ENCODE data around the gene CCIN.

GRCh38 chr9:36191686-36192085, 22.5 kb downstream of the CCIN start:
- TF ChIP-seq, protein P1, sequence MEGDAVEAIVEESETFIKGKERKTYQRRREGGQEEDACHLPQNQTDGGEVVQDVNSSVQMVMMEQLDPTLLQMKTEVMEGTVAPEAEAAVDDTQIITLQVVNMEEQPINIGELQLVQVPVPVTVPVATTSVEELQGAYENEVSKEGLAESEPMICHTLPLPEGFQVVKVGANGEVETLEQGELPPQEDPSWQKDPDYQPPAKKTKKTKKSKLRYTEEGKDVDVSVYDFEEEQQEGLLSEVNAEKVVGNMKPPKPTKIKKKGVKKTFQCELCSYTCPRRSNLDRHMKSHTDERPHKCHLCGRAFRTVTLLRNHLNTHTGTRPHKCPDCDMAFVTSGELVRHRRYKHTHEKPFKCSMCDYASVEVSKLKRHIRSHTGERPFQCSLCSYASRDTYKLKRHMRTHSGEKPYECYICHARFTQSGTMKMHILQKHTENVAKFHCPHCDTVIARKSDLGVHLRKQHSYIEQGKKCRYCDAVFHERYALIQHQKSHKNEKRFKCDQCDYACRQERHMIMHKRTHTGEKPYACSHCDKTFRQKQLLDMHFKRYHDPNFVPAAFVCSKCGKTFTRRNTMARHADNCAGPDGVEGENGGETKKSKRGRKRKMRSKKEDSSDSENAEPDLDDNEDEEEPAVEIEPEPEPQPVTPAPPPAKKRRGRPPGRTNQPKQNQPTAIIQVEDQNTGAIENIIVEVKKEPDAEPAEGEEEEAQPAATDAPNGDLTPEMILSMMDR (IDR thresholded peaks at IDR 0.05), result no peak
- no peak for TF ChIP-seq ZFX (IDR thresholded peaks at IDR 0.05; ENCODE audit: borderline replicate concordance)

All from 22Rv1 (cell line).